ENCODE data around the gene OTOG.

Gene OTOG

GRCh38 chr11:17563961-17564686 is 17.1 kb downstream of the OTOG start:
- no peak for DNase-seq

DNA sequence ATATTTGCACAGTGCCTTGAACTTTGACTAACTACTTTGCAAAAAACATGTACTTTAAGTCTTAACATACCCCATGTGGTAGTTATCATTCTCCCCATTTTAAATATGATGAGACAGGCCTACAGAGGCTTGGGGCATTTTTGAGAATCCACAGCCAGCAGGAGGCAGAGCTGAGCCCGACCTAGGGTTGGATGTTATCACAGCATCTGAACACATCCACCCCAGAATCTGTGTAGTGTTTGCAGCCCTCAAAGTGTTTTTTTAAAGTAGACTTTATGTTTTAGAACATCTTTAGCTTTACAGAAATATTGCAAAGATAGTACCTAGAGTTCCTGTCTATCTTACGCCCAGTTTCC is 17.6 kb downstream of the OTOG start:
- DNase-seq = no peak

- DNase-seq = no peak
Observed at GRCh38 chr11:17568944-17569343, 21.9 kb downstream of the OTOG start.

- no peak for DNase-seq
Observed at GRCh38 chr11:17570034-17570433, 23.0 kb downstream of the OTOG start.

DNA sequence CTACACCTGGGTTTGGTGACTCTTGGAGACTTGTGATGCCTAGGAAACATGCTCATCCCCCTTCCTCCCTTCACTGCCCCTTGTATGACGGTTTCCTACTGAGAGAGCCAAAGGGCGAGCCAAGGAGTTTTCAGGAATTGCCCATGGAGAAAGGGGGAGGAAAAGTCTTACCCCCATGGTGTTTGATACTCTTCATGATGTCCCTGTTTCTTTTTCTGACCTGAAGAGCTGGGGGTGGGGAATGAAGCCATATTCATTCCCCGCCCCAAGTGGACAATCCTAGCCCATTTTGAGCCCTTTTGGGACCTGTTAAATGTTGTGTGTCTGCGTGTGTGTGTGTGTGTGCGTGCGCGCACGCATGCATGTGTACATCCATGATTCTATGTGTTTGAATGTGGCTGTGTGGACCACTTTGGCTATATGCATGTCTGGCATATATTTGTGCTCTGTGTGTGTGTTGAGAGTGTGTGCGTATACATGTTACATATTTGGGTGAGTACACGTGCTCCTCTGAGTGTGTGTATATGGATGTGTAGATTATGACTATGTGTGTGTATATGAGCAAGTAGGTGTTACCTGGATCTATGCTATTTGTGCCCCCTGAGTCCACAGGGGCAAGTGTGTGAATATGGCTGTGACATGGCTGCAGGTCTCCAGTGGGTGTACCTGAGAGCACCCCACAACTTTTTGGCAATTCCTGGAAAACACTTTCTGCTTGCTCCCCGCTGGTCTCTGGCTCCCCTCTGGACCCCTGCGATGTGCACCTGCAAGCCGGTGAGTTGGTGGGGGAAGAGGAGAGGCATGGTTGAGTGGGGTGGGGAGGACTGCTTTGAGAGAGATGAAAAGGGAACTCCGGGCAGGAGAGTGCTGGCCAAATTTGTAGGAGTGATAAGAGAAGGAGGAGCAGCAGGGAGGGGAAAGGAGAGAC is 24.6 kb downstream of the OTOG start:
- peak; percentile 54 for DNase-seq

- DNase-seq = peak; percentile 14
Observed at GRCh38 chr11:17572359-17572690, 25.3 kb downstream of the OTOG start.

GRCh38 chr11:17572791-17573460 is 25.9 kb downstream of the OTOG start:
- DNase-seq = no peak

- DNase-seq = no peak
Observed at GRCh38 chr11:17573526-17573925, 26.5 kb downstream of the OTOG start.

GRCh38 chr11:17574141-17575091 is 27.4 kb downstream of the OTOG start:
- no peak for DNase-seq

DNA sequence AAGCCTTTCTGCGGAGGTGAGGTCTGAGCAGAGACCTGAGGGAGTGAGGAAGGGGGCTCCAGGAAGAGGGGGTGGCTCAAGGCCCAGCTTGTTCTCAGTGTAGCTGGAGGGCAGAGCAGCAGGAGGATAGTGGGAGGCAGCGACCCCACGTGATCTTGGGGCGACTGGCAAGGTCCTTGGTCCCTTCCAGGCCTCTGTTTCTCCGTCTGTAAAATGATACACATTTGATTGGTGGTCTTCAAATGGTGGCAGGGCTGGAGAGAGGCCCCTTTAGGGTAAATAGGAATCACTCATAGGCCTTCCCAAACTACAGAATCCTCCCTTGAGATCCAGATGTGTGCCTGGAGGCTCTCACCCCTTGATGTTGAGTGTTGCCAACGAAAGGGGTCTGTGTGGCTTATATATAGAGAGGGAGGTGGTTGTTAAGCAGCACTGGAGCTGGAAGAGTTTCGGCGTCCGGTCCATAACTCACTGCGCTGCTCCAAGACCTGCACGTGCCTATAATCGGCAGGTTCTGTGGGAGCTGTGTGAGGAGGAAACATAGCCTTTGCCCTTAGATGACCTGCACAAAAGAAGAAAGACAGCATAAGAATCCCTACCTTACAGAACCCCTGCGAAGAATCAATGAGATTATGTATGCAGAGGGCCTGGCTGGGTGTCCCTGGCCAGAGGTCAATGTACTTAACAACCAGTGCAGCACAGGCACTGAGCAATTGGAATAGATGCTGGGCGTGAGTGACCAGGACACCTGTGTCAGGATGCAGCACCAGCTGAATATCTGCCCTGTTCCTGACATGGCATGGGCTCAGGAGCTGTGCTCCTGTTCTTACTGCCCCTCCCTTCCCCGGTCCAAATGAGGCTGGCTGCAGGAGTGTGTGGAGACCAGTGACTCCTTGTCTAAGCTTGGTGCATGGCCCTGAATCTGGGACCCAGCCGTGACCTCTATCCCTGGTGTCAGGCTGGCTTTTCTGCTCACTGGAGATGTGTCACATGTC is 28.7 kb downstream of the OTOG start:
- DNase-seq = peak; percentile 46

GRCh38 chr11:17578296-17578695 is 31.2 kb downstream of the OTOG start:
- DNase-seq = peak; percentile 54

DNA sequence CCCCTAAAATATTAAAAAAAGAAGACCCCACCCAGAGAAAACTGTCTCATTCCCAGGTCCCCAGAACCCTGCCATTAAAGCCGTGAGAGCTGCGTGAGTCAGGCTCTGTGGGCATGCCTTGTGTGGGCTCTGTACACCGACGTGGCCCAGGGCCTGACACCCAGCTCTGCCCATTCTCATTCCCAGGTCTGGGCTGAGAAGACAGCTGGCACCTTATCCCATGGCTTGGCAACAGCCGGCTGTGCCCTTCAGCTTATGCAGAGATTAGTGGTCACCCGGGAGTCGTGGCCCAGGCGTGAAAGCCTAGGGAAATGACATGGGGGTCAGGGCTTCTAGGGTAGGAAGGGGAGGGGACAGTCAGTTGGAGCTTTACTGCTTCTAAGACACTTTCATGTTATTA is 31.9 kb downstream of the OTOG start:
- peak; percentile 34 for DNase-seq

- peak; percentile 54 for DNase-seq
Observed at GRCh38 chr11:17579451-17579850, 32.4 kb downstream of the OTOG start.

GRCh38 chr11:17580271-17580670 is 33.2 kb downstream of the OTOG start:
- DNase-seq = peak; percentile 48

GRCh38 chr11:17581036-17581731 is 34.1 kb downstream of the OTOG start:
- peak; percentile 33 for DNase-seq

DNA sequence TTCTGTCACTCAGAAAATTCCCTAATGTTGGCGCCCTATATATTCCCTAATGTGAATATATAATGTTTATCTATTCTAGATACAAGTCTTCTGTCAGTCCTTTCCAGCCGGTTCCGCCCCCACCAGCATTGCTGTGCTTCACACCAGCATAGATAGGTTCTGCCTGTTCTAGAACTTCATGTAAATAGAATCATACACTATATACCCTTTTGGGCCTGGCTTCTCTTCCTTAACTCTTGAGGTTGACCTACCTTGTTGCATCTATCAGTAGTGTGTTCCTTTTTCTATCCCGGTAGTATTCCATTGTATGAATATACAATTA is 34.6 kb downstream of the OTOG start:
- DNase-seq = peak; percentile 17

GRCh38 chr11:17585911-17586695 is 39.0 kb downstream of the OTOG start:
- DNase-seq = peak; percentile 42

DNA sequence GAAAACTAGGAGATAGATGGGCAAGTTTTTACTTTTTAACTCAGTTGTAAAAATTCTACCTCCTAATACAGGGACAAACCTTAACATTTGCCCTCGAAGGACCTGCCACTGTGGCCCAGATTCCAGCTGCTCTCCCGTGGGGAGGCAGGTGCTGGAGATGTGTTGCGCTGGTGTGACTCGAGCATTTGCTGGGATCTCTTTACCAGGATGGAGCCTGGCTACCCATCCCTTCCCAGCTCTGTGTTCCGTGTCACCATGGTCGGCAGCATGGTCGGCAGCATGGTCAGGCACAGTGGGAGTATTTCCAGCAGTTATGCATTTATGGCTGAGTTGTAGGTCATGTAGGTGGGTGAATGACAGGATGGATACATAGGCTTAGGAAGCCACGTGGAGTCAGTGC is 41.1 kb downstream of the OTOG start:
- peak; percentile 21 for DNase-seq

- peak; percentile 21 for DNase-seq
Observed at GRCh38 chr11:17588721-17589120, 41.7 kb downstream of the OTOG start.

DNA sequence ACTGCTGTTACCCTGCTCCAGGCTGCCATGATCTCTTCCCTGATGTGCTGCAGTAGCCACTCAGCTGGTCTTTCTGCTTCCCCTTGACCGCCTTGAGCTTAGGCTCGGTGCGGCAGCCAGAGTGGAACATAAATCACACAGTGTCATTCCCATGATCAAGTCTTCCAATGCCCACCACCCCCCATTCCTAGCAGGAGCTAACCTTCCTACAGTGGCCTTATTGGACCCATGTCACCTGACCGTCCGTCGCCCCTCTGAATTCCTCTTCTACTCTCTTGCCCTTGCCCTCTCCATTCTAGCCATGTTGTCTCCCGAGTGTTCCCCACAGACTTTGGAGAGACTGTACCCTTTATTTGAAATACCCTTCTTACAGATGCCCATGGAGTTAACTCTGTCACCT is 43.4 kb downstream of the OTOG start:
- peak; percentile 49 for DNase-seq
